ENCODE results near the gene TMEM270.
"Not testable (repeated sequence)": the region's sequence is repeated elsewhere in the genome, so short reads cannot be mapped to it uniquely, and the experiment has no call there.

The TMEM270 gene

GRCh38 chr7:73860859-73861258, at the start of gene TMEM270:
TMEM270 (plus strand) TSS chr7:73861159; CDS start chr7:73861195, 36 bp downstream.
- Histone ChIP-seq H3K4me1 (ENCODE audit: control insufficient read depth, insufficient read depth, low read length) (peaks cover under 1% of the 10 kb centered on the region), H3K36me3 (ENCODE audit: control insufficient read depth in 2 of 2, insufficient read depth in 2 of 2, low read length in 2 of 2) (no peaks in the 10 kb centered on the region), H3K27ac (ENCODE audit: low read length) (no peak within 1 kb of the TSS), H3K4me3 (ENCODE audit: low read length in 2 of 2) (no peak within 1 kb of the TSS), H3K27me3 (ENCODE audit: control insufficient read depth in 1 of 2, insufficient read depth in 2 of 2, low read length in 2 of 2) (peaks cover 0 to 2% of the 10 kb centered on the region in 2 donors), H3K9ac (ENCODE audit: low read length in 2 of 2) (no peak within 1 kb of the TSS), H3K9me3 (ENCODE audit: control insufficient read depth in 2 of 2, low read length in 2 of 2) (no peaks in the 10 kb centered on the region)

- Histone ChIP-seq H3K36me3 (ENCODE audit: control insufficient read depth in 2 of 2, insufficient read depth in 2 of 2, low read length in 2 of 2) (no peaks in the 10 kb centered on the region), H3K27ac (ENCODE audit: low read length) (no peak overlapping the region), H3K27me3 (ENCODE audit: control insufficient read depth in 1 of 2, insufficient read depth in 2 of 2, low read length in 2 of 2) (peaks cover 0 to 3% of the 10 kb centered on the region in 2 donors), H3K9me3 (ENCODE audit: control insufficient read depth in 2 of 2, low read length in 2 of 2) (no peaks in the 10 kb centered on the region), H3K4me1 (ENCODE audit: control insufficient read depth, insufficient read depth, low read length) (no peaks in the 10 kb centered on the region), H3K4me3 (ENCODE audit: low read length in 2 of 2) (no peak overlapping the region), H3K9ac (ENCODE audit: low read length in 2 of 2) (no peak overlapping the region)
These were observed 49.2 kb upstream of the TMEM270 start for GRCh38 chr7:73811760-73812168.

GRCh38 chr7:73812996-73813395, 48.0 kb upstream of the TMEM270 start:
- H3K27me3 ChIP-seq (ENCODE audit: control insufficient read depth in 1 of 2, insufficient read depth in 2 of 2, low read length in 2 of 2) = peaks cover 0 to 3% of the 10 kb centered on the region in 2 donors
- H3K9me3 ChIP-seq (ENCODE audit: control insufficient read depth in 2 of 2, low read length in 2 of 2) = no peaks in the 10 kb centered on the region
- H3K9ac ChIP-seq (ENCODE audit: low read length in 2 of 2) = no peak overlapping the region
- no peaks in the 10 kb centered on the region for H3K4me1 ChIP-seq (ENCODE audit: control insufficient read depth, insufficient read depth, low read length)
- H3K27ac ChIP-seq (ENCODE audit: low read length) = no peak overlapping the region
- no peaks in the 10 kb centered on the region for H3K36me3 ChIP-seq (ENCODE audit: control insufficient read depth in 2 of 2, insufficient read depth in 2 of 2, low read length in 2 of 2)
- no peak overlapping the region for H3K4me3 ChIP-seq (ENCODE audit: low read length in 2 of 2)

- Histone ChIP-seq H3K36me3 (ENCODE audit: control insufficient read depth in 2 of 2, insufficient read depth in 2 of 2, low read length in 2 of 2) (no peaks in the 10 kb centered on the region), H3K4me3 (ENCODE audit: low read length in 2 of 2) (no peak overlapping the region), H3K27ac (ENCODE audit: low read length) (no peak overlapping the region), H3K4me1 (ENCODE audit: control insufficient read depth, insufficient read depth, low read length) (no peaks in the 10 kb centered on the region), H3K9ac (ENCODE audit: low read length in 2 of 2) (no peak overlapping the region), H3K9me3 (ENCODE audit: control insufficient read depth in 2 of 2, low read length in 2 of 2) (no peaks in the 10 kb centered on the region), H3K27me3 (ENCODE audit: control insufficient read depth in 1 of 2, insufficient read depth in 2 of 2, low read length in 2 of 2) (peaks cover 0 to 3% of the 10 kb centered on the region in 2 donors)
These were observed 45.5 kb upstream of the TMEM270 start for GRCh38 chr7:73815436-73815835.

- no peaks in the 10 kb centered on the region for H3K27me3 ChIP-seq (ENCODE audit: control insufficient read depth in 1 of 2, insufficient read depth in 2 of 2, low read length in 2 of 2)
- H3K27ac ChIP-seq (ENCODE audit: low read length) = no peak overlapping the region
- H3K9ac ChIP-seq (ENCODE audit: low read length in 2 of 2) = no peak overlapping the region
- H3K9me3 ChIP-seq (ENCODE audit: control insufficient read depth in 2 of 2, low read length in 2 of 2) = no peaks in the 10 kb centered on the region
- no peaks in the 10 kb centered on the region for H3K4me1 ChIP-seq (ENCODE audit: control insufficient read depth, insufficient read depth, low read length)
- no peaks in the 10 kb centered on the region for H3K36me3 ChIP-seq (ENCODE audit: control insufficient read depth in 2 of 2, insufficient read depth in 2 of 2, low read length in 2 of 2)
- H3K4me3 ChIP-seq (ENCODE audit: low read length in 2 of 2) = no peak overlapping the region
These were observed 43.8 kb upstream of the TMEM270 start for GRCh38 chr7:73817121-73817520.

- Histone ChIP-seq H3K4me1 (ENCODE audit: control insufficient read depth, insufficient read depth, low read length) (no peaks in the 10 kb centered on the region), H3K4me3 (ENCODE audit: low read length in 2 of 2) (no peak overlapping the region), H3K9me3 (ENCODE audit: control insufficient read depth in 2 of 2, low read length in 2 of 2) (no peaks in the 10 kb centered on the region), H3K36me3 (ENCODE audit: control insufficient read depth in 2 of 2, insufficient read depth in 2 of 2, low read length in 2 of 2) (no peaks in the 10 kb centered on the region), H3K9ac (ENCODE audit: low read length in 2 of 2) (no peak overlapping the region), H3K27me3 (ENCODE audit: control insufficient read depth in 1 of 2, insufficient read depth in 2 of 2, low read length in 2 of 2) (no peaks in the 10 kb centered on the region), H3K27ac (ENCODE audit: low read length) (no peak overlapping the region)
These were observed 40.9 kb upstream of the TMEM270 start for GRCh38 chr7:73820013-73820412.

GRCh38 chr7:73821597-73822285, 39.2 kb upstream of the TMEM270 start:
- not testable (repeated sequence) for H3K4me1 ChIP-seq (ENCODE audit: control insufficient read depth, insufficient read depth, low read length); H3K9me3 ChIP-seq (ENCODE audit: control insufficient read depth in 2 of 2, low read length in 2 of 2); H3K27ac ChIP-seq (ENCODE audit: low read length); H3K4me3 ChIP-seq (ENCODE audit: low read length in 2 of 2); H3K9ac ChIP-seq (ENCODE audit: low read length in 2 of 2); H3K36me3 ChIP-seq (ENCODE audit: control insufficient read depth in 2 of 2, insufficient read depth in 2 of 2, low read length in 2 of 2); H3K27me3 ChIP-seq (ENCODE audit: control insufficient read depth in 1 of 2, insufficient read depth in 2 of 2, low read length in 2 of 2)

GRCh38 chr7:73822319-73823173, 38.4 kb upstream of the TMEM270 start:
- H3K4me1 ChIP-seq (ENCODE audit: control insufficient read depth, insufficient read depth, low read length) = peaks cover 2% of the 10 kb centered on the region
- no peaks in the 10 kb centered on the region for H3K9me3 ChIP-seq (ENCODE audit: control insufficient read depth in 2 of 2, low read length in 2 of 2)
- H3K27ac ChIP-seq (ENCODE audit: low read length) = no peak overlapping the region
- H3K4me3 ChIP-seq (ENCODE audit: low read length in 2 of 2) = no peak overlapping the region
- no peaks in the 10 kb centered on the region for H3K27me3 ChIP-seq (ENCODE audit: control insufficient read depth in 1 of 2, insufficient read depth in 2 of 2, low read length in 2 of 2)
- H3K9ac ChIP-seq (ENCODE audit: low read length in 2 of 2) = no peak overlapping the region
- no peaks in the 10 kb centered on the region for H3K36me3 ChIP-seq (ENCODE audit: control insufficient read depth in 2 of 2, insufficient read depth in 2 of 2, low read length in 2 of 2)

GRCh38 chr7:73823257-73823656, 37.7 kb upstream of the TMEM270 start:
- H3K9ac ChIP-seq (ENCODE audit: low read length in 2 of 2) = no peak overlapping the region
- no peaks in the 10 kb centered on the region for H3K9me3 ChIP-seq (ENCODE audit: control insufficient read depth in 2 of 2, low read length in 2 of 2)
- peaks cover 4% of the 10 kb centered on the region for H3K4me1 ChIP-seq (ENCODE audit: control insufficient read depth, insufficient read depth, low read length)
- no peak overlapping the region for H3K27ac ChIP-seq (ENCODE audit: low read length)
- no peaks in the 10 kb centered on the region for H3K36me3 ChIP-seq (ENCODE audit: control insufficient read depth in 2 of 2, insufficient read depth in 2 of 2, low read length in 2 of 2)
- H3K27me3 ChIP-seq (ENCODE audit: control insufficient read depth in 1 of 2, insufficient read depth in 2 of 2, low read length in 2 of 2) = no peaks in the 10 kb centered on the region
- H3K4me3 ChIP-seq (ENCODE audit: low read length in 2 of 2) = no peak overlapping the region

- Histone ChIP-seq H3K9ac (ENCODE audit: low read length in 2 of 2) (no peak overlapping the region), H3K9me3 (ENCODE audit: control insufficient read depth in 2 of 2, low read length in 2 of 2) (no peaks in the 10 kb centered on the region), H3K4me1 (ENCODE audit: control insufficient read depth, insufficient read depth, low read length) (peaks cover 4% of the 10 kb centered on the region), H3K27ac (ENCODE audit: low read length) (no peak overlapping the region), H3K4me3 (ENCODE audit: low read length in 2 of 2) (no peak overlapping the region), H3K27me3 (ENCODE audit: control insufficient read depth in 1 of 2, insufficient read depth in 2 of 2, low read length in 2 of 2) (peaks cover 0 to 3% of the 10 kb centered on the region in 2 donors), H3K36me3 (ENCODE audit: control insufficient read depth in 2 of 2, insufficient read depth in 2 of 2, low read length in 2 of 2) (no peaks in the 10 kb centered on the region)
These were observed 36.9 kb upstream of the TMEM270 start for GRCh38 chr7:73823873-73824592.
